ENCODE results near the gene CASD1.

DNA sequence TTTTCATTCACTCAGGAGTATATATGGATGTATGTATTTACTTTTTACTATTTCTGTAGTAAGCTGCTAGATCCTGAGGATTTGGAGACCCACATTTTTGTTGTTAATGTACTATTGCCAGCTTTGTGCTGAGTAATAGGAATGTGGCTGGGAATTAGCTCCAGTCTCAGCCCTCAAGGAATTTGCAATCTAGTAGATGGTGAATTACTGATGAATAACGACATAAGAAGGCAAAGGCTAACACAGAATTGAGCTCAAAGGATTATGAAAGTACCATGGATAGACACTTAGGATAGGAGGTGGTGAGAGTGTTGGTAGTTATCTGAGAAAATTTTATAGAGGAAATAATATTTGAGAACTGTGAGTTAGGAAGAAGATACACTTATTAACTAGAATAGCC lies 19.9 kb downstream of the CASD1 start:
- TF ChIP-seq CTCF (IDR thresholded peaks at IDR 0.05; ENCODE audit: poor library complexity, severe bottlenecking) (no peak), POLR2AphosphoS5 (IDR thresholded peaks at IDR 0.05) (no peak), SMC3 (conservative IDR thresholded peaks at IDR 0.05; ENCODE audit: poor library complexity) (no peak), EP300 (conservative IDR thresholded peaks at IDR 0.05; ENCODE audit: poor library complexity, severe bottlenecking) (no peak)
- TF ChIP-seq, protein P1, sequence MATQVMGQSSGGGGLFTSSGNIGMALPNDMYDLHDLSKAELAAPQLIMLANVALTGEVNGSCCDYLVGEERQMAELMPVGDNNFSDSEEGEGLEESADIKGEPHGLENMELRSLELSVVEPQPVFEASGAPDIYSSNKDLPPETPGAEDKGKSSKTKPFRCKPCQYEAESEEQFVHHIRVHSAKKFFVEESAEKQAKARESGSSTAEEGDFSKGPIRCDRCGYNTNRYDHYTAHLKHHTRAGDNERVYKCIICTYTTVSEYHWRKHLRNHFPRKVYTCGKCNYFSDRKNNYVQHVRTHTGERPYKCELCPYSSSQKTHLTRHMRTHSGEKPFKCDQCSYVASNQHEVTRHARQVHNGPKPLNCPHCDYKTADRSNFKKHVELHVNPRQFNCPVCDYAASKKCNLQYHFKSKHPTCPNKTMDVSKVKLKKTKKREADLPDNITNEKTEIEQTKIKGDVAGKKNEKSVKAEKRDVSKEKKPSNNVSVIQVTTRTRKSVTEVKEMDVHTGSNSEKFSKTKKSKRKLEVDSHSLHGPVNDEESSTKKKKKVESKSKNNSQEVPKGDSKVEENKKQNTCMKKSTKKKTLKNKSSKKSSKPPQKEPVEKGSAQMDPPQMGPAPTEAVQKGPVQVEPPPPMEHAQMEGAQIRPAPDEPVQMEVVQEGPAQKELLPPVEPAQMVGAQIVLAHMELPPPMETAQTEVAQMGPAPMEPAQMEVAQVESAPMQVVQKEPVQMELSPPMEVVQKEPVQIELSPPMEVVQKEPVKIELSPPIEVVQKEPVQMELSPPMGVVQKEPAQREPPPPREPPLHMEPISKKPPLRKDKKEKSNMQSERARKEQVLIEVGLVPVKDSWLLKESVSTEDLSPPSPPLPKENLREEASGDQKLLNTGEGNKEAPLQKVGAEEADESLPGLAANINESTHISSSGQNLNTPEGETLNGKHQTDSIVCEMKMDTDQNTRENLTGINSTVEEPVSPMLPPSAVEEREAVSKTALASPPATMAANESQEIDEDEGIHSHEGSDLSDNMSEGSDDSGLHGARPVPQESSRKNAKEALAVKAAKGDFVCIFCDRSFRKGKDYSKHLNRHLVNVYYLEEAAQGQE (IDR thresholded peaks at IDR 0.05; ENCODE audit: borderline replicate concordance), result no peak

Measured in neural cell (in vitro differentiated cells).